NCI-H1048 (cell line): ENCODE results near the gene AMOTL2.

Source experiments
- DNase-seq: peaks from one replicate; lab custom pipeline; 2025; lab: John Stamatoyannopoulos, UW

The AMOTL2 gene

DNA sequence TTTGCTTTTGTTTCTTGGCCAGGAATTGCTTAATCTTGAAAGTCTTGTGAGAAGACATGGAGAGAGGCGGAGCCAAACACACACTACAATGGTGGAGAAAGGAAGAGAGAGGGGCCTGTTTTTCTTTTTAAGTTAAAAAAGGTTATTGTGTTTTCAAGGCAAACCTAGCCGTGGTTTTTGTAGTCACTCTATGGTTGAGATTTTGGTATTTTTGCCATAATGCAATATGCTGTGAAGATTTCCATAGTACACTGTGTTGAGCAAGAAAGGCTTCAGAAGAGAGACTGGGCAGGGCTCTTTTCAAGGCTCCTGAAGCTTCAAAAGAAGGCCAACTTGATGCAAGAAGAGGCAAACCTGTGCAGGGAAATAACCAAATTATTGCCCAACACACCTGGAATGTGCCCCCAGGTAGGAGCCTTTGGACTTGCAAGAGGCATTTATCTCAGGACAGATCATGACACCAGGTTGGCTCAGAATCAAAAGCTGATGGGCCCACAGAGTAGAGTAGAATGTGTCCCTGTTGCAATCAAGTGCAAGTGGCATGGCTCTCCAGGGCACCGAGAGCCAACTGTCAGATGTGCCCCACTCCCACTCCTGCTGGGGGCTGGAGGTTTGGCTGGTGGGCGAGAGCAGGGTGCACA lies 22.1 kb downstream of the AMOTL2 start:
- no peak for DNase-seq

GRCh38 chr3:134351427-134351826 lies 22.8 kb downstream of the AMOTL2 start:
- DNase-seq: no peak

- DNase-seq: no peak
These were observed 23.4 kb downstream of the AMOTL2 start for GRCh38 chr3:134350861-134351311.

- DNase-seq: no peak
These were observed 24.0 kb downstream of the AMOTL2 start for GRCh38 chr3:134350266-134350665.

- no peak for DNase-seq
These were observed 25.7 kb downstream of the AMOTL2 start for GRCh38 chr3:134348524-134348923.

DNA sequence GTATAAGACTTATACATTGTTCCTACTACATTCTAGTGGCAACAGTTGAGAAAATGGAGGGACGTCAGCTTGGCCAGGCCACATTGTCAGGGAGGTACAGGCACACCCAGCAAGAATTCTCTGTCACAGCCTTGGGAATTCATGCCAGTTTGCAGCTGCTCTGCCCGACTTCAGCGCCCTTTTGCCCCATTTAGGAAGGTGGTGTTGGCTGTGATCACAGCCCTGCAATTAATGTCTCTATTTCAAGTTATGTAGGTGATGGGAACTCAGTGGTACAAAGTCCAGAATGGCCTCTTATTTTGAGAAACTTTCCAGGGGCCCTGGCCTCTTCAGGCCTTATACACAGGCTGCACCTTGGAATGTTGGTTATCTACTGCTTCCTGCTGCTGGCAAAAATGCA lies 26.7 kb downstream of the AMOTL2 start:
- DNase-seq: no peak

DNA sequence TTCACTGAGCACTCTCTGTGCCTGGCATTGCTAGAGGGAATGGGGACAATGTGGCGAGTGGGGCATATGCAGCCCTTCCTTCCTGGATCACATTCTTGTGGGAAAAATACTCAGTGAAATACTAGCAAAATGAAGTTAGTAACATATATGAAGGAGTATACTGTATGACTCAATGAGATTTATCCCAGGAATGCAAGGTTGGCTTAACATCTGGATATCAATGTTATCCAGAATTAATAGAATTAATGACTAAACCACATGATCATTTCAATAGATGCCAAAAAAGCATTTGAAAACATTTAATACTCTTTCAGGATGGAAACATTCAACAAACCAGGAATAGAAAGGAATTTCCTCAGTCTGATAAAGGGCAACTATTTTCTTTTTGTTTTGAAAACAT lies 27.5 kb downstream of the AMOTL2 start:
- DNase-seq: no peak

DNA sequence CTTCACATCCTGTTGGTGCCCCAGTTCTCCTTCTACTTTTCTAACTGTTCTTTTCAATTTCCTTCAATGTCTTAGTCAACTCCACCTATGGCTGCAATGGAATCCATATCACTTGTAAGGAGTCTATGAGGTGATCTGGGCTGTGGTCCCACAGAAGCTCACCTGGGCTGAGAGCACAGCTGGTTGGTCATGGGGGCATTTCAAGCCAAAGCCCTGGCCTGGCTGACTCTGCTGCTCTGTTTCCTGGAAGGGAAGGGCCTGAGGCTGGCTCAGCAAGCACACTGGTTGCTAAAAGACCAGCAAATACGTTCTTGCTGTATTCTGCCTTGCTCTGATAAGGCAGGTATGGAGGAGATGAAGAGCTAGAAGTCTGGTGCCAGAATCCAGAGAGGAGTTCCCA lies 29.0 kb downstream of the AMOTL2 start:
- no peak for DNase-seq

DNA sequence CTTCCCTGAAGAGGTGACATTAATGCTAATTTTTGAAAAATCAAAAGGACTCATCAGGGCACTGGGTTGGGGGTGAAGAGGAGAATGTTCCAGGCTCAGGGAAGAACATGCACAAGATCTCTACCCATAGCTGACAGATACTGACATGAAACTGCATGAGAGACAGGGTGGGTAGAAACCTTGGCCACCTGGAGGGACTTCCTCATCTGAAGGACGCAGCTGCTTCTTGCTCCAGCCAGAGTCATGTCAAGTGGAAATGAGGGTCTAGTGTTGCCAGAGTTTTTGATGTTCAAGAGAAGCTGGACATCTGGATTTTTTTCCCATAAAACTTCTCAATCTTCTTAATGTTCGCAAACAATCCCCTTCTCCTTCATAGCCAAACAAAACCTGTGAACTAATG lies 29.7 kb downstream of the AMOTL2 start:
- no peak for DNase-seq

DNA sequence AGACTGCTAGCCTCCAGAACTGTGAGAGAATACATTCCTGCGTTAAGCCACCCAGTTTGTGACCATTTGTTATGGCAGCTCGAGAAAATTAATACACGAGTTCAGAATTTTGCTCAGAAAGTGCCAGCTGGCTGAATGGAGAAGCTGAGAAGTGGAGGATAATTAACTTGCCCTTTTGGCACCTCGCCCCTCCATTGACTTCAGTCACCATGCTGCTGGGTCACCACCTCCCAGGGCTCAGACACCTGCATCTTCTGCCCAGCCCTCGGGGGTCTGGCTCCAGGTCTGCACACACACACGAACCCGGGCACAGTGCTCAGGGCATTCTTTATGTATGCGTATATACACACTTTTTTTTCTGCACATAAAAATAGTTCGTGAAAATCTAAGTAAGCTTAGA lies 32.0 kb downstream of the AMOTL2 start:
- DNase-seq: no peak

- no peak for DNase-seq
These were observed 32.9 kb downstream of the AMOTL2 start for GRCh38 chr3:134341389-134341788.

GRCh38 chr3:134340982-134341365 lies 33.3 kb downstream of the AMOTL2 start:
- DNase-seq: no peak

GRCh38 chr3:134340362-134340981 lies 33.8 kb downstream of the AMOTL2 start:
- no peak for DNase-seq

DNA sequence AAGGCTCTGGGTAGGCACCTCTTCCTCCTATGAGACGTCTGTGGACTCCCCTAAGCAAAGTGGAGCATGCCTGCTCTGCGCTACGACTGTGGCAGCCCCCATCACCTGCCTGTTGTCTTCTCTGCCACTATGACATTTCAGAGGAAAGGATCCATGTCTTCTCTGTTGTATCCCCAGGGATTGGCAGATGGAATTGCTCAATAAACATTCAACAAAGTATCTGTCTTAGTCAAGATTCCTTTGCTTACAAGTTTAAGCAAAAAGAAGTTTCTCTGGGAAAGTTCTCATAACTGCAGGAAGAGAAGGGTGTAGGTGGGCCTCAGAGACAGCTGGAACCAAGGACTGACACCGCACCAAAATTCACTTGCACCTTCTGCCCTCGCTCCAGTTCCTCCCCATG lies 34.3 kb downstream of the AMOTL2 start:
- no peak for DNase-seq

DNA sequence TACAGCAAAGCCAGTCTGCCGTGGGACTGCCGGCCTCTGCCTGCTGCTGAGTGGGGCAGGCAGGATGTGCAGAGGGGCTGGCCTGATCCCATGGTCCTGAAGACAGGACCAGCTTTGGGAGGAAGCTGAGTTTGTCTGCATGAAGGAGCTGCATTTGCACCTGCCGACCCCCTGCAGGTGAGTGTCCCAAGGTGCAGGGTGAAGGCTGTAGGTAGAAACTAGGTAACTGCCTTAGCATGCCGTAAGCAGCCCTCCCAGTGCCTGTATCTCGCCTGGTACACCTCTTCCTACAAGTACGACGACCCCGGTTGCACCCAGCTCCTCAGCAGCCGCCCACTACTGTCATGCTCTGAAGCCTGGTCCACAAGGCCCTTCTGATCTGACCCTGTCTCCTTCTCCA lies 34.9 kb downstream of the AMOTL2 start:
- no peak for DNase-seq

- no peak for DNase-seq
These were observed 35.6 kb downstream of the AMOTL2 start for GRCh38 chr3:134338516-134339261.

GRCh38 chr3:134338201-134338512 lies 36.1 kb downstream of the AMOTL2 start:
- DNase-seq: no peak

DNA sequence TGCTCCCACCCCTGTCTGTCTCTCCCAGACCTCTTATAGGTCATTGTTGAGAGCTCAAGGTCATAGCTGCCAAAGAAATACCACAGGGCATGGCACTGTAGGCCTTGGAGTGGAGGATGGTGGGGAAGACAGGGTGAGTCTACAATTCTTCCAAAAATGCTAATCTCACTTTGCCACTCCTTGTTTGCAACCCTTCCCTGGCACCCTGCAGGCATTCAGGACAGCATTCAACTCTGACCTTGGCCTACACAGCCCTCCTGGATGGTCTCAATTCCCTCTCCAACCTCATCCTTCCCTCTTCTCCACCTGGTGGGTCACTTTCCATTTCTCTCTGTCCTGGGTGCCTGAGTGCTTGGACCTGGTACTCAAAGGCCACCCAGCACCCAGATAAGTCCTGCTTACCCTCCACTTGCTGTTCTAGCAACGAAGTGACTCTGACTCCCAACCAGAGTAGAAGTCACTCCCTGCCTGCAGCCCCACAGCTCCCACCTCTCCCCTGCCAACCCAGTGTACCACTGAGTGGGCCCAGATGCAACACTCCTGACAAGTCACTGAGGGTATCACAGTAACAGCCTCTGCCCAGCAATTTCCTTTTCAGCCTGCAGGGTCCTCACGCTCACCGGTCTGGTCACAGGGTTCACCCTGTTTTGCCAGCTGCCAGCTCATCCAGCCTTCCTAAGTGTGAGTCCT lies 36.6 kb downstream of the AMOTL2 start:
- DNase-seq: no peak

GRCh38 chr3:134337071-134337482 lies 37.2 kb downstream of the AMOTL2 start:
- DNase-seq: no peak

DNA sequence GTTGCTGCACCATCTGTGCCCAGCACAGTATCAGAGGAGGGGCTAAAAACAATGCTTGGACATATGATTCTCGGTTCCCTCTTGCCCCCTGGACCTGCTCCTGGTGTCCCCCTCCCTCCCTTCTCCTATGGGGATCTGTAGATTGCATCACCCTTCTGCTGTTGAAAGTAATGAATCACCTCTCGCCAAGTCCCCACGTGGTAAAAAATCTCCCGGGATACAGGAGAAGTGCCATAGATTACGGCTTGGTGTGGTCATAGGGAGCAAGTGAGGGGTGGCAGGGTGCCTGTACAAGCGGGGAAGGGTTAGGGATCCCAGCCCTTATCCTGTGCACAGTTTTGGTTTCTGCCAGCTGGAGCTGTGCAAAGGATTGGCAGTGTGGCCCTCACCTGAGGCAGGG lies 37.7 kb downstream of the AMOTL2 start:
- no peak for DNase-seq

DNA sequence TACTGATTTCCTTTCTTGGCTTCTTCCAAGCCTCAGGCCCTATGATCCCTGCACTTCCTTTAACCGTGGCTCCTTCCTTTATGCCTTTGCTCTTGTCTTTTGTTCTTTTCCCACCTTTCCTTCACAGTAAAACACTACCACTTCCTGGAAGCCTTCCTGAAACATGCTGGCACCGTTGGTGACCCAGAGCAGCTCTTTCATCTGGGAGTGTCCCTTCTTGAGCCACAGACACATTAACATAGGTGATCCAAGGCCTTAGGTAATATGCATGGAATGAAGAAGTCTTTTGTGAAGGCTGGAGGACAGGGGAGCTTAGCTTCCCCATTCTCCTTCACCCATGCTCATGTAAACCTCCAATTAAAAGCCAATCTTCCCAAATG lies 39.4 kb downstream of the AMOTL2 start:
- no peak for DNase-seq

DNA sequence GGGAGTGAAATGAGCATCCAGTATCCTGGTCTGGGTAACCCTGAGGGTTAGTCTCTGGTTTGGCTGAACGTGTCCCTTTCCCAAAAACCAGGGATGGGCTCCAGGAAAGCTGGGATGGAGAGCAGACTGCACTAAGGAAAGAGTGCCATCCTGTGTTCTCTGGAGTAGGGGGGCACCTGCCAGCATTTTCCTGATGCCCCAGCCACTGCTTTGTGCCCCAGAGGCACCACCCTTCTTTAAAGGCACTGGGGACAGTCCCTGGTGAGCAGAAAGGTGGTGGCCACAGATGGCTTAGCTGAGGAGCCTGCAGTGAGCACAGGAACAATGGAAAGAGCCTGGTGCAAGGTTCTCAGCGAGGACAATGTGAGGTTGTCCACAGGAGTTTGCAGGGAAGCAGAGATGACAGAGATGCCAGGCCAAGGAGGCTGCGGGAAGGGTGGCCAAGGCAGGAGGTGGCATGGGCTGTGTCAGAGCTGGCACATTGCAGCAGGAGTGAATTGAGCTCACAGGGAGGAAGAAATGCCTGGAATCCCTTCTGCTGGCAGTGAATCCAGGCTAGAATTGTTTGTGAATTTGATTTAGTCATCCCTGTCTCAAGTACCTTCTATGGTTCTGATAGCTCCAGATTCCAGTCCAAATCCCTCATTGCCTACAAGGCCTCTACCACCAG lies 39.9 kb downstream of the AMOTL2 start:
- no peak for DNase-seq
